Islet precursor cell (in vitro differentiated cells): ENCODE results near the gene FBXO42.
"Not testable (repeated sequence)": the region's sequence is repeated elsewhere in the genome, so short reads cannot be mapped to it uniquely, and the experiment has no call there.

Source experiments
- DNase-seq: peaks from one replicate; pipeline ENCODE4 v3.0.0-alpha.2; 2018

FBXO42 gene

GRCh38 chr1:16258591-16259135 is 93.6 kb downstream of the FBXO42 start:
- DNase-seq, result no peak

DNA sequence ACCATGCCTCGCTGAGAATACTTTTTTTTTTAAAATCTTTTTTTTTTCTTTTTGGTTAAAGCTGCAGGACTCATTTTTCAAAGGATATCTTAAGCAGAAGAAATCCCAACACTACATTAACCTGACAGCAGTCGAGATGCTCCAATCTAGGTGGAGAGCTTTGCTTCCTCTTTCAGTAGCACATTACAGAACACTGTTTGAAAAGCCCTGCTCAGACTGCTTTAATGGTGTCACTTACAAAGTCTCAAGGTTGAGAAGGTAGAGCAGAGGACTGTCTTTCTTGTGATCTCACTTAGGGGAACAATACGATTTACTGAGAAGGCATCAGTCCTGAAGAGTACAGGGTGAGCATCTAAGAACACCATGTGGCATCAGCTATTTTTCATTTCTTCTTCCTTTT is 94.3 kb downstream of the FBXO42 start:
- no peak for DNase-seq

- DNase-seq, result not testable (repeated sequence)
Measured at GRCh38 chr1:16257556-16257955, 94.7 kb downstream of the FBXO42 start.

DNA sequence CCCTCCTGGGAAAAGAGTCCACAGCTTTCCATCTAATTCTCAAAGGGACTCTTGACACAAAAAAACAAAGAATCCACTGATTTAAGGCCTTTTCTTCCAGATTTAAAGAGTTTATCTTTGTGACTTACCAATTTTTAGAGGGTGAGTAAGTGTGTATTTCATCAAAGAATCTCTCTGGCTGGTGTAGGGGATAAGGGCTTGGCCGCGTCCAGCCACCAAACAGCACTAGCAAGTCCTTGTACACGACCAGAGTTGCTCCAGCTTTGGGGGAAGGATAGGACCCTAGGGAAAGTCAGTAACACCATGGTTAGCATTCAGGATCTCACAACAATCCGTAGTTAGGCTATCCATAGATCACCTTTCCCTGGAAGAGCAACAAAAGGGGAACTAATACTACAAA is 95.8 kb downstream of the FBXO42 start:
- DNase-seq, result peak; percentile 14

- peak; percentile 22 for DNase-seq
Measured at GRCh38 chr1:16254263-16254928, 97.9 kb downstream of the FBXO42 start.

DNA sequence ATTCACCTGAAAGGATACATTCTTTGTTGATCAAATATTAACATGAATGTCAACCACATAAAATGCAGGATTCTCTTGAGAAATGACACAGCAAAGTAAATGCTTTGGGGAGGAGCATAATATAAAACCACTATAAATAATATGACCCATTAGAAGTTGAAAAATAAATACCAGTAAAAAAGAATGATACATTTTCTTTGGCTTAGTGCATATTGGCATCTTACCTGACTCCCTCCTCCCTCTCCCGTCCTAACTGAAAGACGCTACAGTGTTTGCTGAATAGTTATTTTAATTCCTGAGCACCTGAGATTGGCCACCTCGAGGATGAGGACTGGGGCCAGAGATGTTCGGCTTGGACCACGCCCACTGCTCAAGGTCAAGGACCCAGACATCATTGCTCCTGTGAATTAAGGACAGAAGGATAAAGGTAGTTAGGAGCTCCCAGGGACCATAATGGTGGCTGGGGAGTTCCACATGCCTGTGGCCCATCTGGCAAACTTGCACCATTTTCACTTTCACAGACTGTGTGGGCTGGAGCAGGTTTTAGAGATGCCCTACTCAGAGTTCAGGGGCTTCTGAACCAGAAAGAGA is 98.9 kb downstream of the FBXO42 start:
- no peak for DNase-seq

- no peak for DNase-seq
Measured at GRCh38 chr1:16252912-16253311, 99.4 kb downstream of the FBXO42 start.

DNA sequence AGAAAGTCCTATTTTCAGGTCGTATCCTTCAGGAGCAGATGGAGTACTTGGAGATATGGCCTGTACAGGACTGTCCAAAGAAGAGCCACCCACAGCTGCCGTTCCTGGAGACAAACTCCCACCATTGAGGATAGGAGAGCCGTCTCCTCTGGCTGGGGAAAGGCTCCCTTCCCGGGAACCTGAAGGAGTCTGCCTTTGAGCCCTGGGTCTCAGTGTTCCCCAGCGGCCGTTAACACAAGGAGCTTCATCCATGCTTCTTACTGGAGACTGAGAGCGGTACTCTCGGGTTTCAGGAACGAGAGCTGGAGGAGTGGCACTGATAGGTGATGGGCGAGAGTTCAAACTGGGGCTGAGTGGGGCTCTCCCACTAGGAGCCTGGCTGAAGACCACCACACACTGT is 100.9 kb downstream of the FBXO42 start:
- no peak for DNase-seq

- no peak for DNase-seq
Measured at GRCh38 chr1:16250524-16251251, 101.6 kb downstream of the FBXO42 start.

GRCh38 chr1:16249596-16250241 is 102.6 kb downstream of the FBXO42 start:
- DNase-seq, result no peak

- no peak for DNase-seq
Measured at GRCh38 chr1:16248603-16249516, 103.4 kb downstream of the FBXO42 start.

- DNase-seq, result no peak
Measured at GRCh38 chr1:16248007-16248436, 104.3 kb downstream of the FBXO42 start.

GRCh38 chr1:16247441-16247840 is 104.8 kb downstream of the FBXO42 start:
- DNase-seq, result no peak

GRCh38 chr1:16246961-16247360 is 105.3 kb downstream of the FBXO42 start:
- no peak for DNase-seq

DNA sequence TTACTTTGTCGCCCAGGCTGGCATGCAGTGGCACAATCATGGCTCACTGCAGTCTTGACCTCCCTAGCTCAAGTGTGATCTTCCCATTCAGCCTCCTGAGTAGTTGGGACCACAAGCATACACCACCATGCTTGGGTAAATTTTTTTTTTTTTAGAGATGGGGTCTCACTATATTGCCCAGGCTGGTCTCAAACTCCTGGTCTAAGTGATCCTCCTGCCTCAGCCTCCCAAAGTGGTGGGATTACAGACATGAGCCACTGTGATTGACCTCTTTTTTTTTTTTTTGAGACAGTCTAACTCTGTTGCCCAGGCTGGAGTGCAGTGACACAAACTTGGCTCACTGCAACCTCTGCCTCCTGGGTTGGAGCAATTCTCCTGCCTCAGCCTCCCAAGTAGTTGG is 106.0 kb downstream of the FBXO42 start:
- DNase-seq, result not testable (repeated sequence)

DNA sequence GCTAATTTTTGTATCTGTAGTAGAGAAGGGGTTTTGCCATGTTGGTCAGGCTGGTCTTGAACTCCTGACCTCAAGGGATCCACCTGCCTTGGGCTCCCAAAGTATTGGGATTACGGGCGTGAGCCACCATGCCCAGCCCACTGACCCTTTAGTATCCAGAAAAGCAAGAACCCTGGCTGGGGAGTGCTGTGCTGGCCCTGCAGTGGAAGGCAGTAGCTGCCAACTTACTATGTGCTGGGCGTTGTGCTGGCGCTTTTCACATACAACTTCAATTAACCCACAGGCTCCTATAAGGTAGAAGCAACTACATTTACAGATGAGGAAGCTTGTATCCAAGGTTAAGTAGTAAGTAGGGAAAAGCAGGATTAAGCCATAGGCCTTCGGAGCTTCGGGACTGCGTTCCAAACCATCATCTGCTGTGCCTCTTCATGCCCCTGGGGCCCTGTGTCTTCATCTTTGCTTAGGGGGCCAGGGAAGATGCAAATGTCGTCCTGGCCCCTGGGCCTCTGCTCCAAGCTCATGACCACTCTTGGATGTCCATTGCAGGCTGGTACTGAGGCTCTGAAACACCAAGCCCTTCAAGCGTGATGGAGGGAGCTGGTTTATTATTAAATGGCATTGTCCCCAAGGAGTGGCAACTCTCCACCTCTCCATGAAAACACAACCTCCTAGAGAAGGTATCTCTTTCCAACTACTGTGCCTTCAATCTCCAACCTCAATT is 106.6 kb downstream of the FBXO42 start:
- no peak for DNase-seq

DNA sequence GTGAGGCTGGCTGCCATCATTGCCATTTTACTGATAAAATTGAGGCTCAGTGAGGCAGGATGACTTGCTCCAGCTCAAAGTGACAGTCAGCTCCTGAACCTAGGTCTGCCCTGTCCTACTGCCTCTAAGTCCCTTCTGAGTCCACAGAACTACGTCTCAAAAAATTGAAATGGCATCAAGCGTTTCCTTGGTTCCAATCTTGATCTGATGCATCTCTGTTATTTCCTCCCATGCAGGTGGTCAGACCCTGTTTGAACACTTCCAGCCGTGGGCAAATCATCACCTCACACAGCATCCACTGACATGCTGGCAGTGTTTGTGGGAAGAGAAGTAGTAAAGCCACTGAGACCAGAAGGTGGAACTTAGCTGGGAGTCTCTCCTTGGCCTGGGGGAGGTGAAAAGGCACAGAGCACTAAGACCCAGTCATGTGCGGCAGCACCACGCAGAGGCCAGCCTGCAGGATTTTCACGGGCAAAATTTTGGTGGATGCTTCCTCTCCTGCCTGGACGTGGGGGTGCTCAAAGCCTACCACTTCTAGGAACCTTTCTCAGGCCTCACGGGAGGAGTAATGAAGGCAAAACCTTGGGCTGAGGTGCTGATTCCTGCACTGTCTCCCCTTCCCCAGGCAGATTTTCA is 107.5 kb downstream of the FBXO42 start:
- DNase-seq, result no peak

DNA sequence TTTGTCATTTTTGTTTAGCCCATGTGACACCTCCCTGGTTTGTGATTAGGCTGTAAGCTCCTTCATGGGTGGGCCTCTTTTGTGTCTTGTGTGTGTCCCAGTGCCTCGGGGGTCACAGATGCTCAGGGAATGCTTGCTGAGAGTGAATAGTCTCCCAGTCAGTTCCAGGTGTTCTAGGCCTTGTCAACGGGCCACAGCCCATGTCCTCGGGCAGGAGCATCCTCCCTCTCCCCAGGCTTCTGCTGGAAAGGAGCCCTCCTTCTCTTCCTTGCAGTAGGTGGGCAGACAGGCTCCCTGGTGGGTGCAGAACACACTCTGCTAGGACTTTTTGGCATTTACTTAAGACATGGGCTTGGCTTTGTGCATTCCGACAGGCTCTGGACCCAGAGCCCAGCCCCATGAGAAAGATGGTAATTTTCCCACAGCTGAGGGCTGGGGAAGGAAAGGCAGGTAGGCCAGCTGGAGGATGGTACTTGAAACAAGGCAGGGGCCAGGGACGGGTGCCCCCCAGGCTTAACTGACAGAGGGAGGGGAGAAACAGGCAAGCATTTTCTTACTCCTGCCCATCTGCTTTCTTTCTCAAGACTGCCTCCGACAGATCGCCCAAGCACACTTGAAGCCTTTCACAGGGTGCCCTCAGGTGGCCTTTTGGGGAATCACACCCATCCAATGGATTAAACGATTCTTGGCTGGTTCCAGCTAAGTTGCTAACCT is 108.2 kb downstream of the FBXO42 start:
- DNase-seq, result peak; percentile 89

DNA sequence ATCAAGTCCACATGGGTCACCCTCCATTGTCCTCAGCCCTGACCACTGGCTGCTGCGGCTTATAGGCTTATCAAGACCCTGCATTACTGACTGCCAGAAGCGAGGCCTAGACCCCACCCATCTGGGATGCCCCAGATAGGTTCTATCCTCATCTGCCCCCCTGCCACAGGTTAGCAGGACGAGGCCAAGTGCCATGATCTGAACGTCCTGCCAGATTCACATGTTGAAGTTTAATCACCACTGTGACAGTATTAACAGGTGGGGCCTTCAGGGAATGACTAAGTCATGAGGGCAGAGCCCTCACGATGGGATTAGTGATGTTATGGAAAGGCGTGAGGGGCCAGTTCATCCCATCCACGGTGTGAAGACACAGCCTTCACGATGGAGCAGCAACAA is 109.1 kb downstream of the FBXO42 start:
- no peak for DNase-seq

- DNase-seq, result no peak
Measured at GRCh38 chr1:16242556-16243214, 109.6 kb downstream of the FBXO42 start.
